GM12875 (cell line): Measurements from ENCODE around the gene PDZRN3.

Experiments
- H3K4me3 ChIP-seq: one replicate; pipeline ENCODE4 v1.5.1; 2011; ENCODE audit warnings: low read depth, low read length, control low read depth
- TF ChIP-seq, protein P1 (sequence below): IDR thresholded peaks from 2 replicates; pipeline ENCODE4 v1.5.1; 2011; ENCODE audit warnings: low read depth, mild to moderate bottlenecking, control low read depth, inconsistent platforms, low read length, moderate library complexity, borderline replicate concordance; ENCODE audit not compliant: insufficient read depth

PDZRN3 gene

DNA sequence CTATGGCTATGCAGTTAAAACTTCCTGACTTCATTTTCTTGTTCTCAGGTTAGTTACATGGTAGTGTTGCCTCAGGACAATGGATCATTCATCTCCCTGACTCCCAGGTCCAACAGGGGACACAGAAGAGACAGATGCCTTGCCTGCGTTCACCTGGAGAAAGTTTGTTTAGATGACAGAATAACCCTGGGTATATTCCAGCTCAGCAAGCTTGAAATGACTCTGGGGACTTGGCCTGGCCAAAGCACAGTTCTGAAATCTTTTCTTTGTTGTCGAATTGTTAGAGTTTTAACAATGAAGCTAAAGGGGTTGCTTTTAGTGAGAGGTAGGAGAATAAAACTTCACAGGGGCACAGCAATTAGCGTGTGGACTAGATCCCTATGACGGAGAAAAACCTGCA, 206.1 kb downstream of the PDZRN3 start:
- H3K4me3 ChIP-seq: no peak overlapping the region
- TF ChIP-seq, protein P1, sequence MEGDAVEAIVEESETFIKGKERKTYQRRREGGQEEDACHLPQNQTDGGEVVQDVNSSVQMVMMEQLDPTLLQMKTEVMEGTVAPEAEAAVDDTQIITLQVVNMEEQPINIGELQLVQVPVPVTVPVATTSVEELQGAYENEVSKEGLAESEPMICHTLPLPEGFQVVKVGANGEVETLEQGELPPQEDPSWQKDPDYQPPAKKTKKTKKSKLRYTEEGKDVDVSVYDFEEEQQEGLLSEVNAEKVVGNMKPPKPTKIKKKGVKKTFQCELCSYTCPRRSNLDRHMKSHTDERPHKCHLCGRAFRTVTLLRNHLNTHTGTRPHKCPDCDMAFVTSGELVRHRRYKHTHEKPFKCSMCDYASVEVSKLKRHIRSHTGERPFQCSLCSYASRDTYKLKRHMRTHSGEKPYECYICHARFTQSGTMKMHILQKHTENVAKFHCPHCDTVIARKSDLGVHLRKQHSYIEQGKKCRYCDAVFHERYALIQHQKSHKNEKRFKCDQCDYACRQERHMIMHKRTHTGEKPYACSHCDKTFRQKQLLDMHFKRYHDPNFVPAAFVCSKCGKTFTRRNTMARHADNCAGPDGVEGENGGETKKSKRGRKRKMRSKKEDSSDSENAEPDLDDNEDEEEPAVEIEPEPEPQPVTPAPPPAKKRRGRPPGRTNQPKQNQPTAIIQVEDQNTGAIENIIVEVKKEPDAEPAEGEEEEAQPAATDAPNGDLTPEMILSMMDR: no peak

DNA sequence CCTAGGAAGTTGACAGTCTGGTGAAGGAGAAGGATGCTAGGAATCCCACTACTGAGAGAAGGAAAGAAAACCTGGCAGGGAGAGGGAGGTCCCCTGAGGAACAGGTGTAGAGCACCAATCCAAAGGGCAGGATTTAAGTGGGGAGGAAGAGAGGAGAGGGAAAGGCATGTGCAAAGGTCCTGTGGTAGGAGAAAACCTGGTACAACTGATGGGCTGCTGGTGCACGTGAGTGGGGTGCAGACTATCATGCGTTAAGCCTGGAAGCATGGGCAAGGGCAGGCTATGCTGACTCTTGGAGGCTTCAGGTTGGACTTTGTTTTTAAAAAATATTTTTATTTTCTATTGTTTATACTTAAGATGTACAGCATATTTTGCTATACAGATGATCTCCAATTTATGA, 209.6 kb downstream of the PDZRN3 start:
- H3K4me3 ChIP-seq: no peak overlapping the region
- TF ChIP-seq, protein P1: no peak

DNA sequence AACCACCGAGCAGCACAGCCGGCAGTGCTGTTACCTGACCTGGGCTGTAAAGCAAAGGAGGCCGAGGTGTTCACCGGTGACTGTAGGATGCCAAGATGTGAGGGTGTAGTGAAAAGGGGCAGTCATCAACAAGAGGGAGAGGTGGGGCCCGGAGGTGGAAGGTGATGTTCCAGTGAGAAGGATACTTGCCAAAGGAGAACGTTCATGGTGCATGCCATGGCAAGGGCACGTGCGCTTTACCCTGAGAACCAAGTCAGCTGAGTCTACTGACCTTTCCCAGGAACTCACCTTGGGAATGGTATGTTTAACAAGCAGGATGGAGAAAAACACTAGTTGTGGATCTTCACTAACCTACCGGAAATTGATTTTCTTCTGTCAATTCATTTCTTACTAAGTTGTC, 211.1 kb downstream of the PDZRN3 start:
- TF ChIP-seq, protein P1: no peak
- no peak overlapping the region for H3K4me3 ChIP-seq

DNA sequence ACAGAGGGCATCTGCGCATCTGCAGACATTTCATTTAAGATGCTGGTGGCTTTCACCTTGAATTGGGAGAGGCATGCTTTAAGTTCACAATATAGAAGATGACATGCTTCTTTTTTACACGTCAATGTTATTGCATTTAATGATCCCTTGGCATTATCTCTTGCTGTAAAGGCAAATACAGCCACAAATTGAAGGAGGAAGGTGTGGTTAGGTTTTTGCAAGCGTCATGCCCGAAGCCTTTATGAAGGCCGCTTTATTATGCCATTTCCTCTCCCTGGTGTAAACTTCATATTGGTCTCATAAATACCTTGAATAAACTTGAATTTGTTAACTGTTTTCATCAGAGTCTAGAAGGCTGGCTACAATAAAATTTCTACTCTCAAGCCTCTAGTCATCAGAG, 212.7 kb downstream of the PDZRN3 start:
- no peak overlapping the region for H3K4me3 ChIP-seq
- TF ChIP-seq, protein P1: no peak

DNA sequence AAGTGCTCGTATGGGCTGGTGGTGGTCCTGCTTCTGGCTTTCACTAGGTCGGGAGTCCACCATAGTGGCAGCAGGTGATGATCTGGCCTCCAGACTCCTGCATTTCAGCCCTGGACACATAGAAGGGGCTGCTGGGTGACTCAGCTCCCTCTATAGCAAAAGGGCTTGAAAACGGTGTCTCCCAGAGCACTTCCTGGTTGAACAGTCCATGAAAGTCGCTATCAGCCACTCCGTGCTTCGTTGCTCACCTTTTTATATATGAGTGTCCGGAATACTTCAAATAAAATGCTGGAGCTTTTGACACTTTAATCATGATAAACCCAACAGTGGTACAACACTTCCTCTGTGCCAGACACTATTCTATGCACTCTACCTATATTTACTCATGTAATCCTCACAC, 213.2 kb downstream of the PDZRN3 start:
- TF ChIP-seq, protein P1: no peak
- no peak overlapping the region for H3K4me3 ChIP-seq

DNA sequence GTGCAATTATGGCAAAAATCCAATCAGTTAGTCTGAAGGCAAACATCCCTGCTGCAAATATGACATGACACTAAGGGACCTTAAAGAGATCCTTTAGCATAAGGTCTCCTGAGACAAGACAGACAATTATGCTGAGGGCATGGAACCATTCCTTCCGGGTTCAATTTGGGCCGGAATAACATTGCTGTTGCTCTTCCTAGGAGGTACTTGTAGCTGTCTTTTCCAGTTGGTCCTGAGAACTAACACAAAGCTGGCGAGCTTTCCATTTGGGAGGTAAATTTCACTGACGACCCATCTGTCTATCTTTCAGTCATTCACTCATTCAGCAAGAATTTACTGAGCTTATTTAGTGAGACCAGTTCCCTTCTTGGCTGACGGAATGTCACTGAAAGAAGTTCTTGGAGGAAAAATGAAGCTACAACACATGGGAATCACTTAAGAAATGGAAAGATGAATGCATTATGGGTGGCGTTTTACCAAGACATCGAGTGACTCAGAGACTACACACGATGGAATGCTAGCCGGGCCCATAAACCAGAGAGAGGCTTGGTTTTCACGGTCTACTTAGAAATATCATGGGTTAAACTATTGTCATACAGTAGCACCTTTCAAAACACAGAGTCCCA, 215.5 kb downstream of the PDZRN3 start:
- TF ChIP-seq, protein P1: no peak
- H3K4me3 ChIP-seq: no peak overlapping the region

DNA sequence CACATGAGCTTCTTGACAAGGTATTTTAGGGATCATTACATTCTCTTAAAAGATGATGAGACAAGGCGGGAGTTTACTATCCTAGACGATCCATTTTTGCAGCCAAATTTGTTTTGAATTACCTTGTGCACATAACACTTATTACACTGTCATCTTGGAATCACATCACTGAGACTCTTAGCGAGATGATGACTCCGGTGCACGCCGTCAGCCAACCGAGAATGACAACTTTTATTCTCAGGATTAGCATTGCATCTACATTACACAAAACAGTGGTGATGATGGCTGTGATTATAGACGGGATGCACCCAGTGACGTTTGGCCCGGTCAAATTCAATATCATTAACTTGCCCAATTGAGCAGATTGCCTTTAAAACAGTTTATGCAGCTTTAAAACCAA, 216.1 kb downstream of the PDZRN3 start:
- H3K4me3 ChIP-seq: no peak overlapping the region
- TF ChIP-seq, protein P1: no peak
